Activated CD4-positive, alpha-beta T cell treated with anti-CD3 and anti-CD28 coated beads, Interleukin-2, Interleukin-4, amounts not matched to agents 100 ng/mL and 50 ng/mL, durations not matched to agents 16 hours and 8 hours (primary cell): Measurements from ENCODE around the gene MTSS2.

Source experiments
- DNase-seq: peaks from one replicate; pipeline ENCODE4 v3.0.0-alpha.2; 2020; ENCODE audit warnings: low spot score

Gene MTSS2

DNA sequence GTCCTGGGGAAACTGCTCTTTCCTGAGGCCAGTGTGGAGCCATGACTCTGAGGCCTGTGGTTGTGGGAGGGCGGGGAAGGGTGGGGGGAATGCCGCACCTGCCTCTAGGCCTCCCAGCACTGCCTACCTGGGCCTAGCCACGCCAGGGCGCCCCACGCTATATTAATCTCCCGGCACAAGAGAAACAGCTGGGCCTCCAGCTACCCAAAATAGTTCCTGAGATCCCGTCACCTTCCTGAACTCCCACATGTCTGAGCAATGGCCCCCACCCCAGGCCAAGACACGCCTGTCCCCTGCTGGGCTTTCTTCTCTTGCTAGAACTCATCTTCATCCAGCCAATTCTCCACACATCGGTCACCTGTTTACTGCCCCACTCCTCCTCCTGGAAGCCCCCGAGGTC, 13.0 kb upstream of the MTSS2 start:
- no peak for DNase-seq

DNA sequence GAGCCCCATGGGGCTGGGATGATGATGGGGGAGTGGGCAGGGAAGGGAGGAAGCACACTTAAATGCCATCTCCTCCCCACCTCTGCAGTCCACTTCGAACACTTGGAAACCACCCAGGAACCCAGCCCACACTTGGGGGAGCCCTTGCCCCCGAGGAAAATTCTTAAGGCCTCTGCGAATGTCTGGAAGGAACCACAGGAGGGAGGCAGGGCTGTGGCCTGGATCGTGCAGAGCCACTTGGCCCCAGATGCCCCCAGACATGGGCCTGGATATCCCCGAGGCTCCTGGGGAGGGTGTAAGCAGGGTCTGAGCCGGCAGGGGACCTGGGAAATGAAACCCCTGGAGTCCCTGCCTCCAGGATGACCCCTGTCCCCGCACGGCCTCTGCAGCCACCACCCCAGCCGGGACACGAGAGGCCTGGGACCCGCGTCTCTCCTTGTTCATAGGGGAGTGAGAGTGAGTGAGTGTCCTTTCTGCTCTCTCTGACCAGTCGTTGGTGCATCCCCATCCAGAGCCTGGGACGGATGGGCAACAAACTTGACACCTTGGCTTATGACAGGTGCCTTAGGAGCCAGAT, 11.8 kb upstream of the MTSS2 start:
- no peak for DNase-seq

DNA sequence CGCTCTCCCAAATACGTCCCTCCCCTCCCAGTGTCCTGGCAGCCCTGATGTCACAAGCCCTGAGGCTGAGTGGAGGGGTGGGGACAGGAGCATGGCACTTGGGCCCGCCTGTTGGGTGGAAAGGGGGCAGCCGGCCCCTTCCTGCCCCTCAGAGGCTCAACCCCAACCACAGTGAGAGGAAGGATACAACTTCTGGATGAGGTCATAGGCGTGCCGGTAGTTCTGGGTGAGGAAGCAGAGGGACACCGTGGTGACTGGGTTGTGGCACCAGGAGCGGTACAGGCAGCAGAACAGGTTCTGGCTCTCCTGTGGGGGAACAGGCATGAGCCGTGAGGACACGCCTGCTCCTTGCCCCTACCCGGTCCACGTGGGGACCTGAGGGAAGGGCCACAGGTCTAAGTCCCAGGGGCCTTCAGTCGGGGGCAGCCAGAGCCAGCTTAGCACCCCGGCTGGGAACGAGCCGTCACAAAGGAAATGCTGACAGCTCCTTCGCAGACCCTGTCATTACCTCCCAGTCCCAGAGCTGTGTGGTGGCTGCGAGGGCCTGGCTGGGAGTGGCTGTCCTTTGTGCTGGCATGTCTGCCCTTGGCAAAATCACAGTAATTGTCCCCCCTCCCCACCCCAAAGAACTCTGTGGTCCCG, 11.2 kb upstream of the MTSS2 start:
- DNase-seq = no peak

DNA sequence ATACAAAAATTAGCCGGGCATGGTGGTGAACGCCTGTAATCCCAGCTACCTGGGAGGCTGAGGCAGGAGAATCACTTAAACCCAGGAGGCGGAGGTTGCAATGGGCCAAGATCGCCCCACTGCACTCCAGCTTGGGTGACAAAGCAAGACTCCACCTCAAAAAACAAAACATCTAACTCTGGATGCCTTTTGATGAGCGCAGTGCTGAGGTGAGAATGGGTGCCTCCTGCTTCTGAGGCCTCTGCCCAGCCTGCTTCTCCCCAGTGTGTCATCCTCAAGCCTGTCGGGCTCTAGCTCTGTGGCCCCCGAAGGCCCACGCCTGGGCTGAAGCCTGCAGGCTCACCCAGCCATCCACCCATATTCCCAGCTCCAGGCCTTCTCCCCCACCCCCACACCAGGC, 10.5 kb upstream of the MTSS2 start:
- no peak for DNase-seq

DNA sequence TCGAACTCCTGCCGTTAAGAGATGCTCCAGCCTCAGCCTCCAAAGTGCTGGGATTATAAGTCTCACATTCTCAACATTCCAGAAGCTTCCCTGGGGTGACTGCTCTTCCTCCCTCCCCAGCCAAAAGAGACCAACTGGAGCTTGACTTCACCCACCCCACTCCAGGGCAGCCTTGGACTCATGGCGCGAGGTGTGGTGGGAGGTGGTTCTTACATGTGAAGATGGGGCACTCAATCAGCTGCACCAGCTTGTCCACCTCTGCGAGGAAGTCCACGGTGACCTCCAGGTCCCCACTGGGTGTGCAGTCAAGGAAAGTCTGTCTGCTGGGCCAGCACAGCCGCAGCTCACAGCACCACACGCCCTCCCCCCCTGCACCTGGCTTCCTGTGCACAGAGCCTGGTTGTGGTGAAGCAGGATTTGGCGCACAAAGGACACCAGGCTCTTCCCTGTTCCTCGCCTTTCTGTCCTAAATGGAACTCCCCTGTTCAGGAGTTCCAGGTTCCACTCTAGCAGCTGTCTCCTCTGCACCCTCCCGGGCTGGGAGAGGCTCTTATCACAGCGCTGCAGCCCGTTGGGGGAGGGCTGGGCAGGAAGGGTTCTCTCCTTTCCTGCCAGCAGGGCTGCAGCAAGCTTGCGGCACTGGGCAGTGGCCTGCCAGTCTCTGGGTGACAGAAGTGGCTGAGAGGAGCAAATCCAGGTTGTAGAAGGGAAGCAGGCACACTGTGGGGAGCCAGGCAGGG, 9.6 kb upstream of the MTSS2 start:
- DNase-seq = no peak

DNA sequence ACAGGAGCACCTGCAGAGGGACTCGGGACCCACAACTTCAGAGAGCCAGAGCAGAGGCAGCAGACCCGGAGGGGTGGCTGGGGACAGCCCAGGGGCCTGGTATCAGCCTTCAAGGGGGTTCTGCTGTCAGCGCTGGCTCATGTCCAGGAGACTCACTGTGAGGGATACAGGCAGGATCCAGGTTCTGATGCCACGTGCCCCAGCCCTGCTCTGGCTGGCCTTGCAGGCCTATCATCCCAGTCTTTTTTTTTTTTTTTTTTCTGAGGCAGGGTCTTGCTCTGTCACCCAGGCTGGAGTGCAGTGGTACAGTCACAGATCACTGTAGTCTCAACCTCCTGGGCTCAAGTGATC, 9.0 kb upstream of the MTSS2 start:
- no peak for DNase-seq

DNA sequence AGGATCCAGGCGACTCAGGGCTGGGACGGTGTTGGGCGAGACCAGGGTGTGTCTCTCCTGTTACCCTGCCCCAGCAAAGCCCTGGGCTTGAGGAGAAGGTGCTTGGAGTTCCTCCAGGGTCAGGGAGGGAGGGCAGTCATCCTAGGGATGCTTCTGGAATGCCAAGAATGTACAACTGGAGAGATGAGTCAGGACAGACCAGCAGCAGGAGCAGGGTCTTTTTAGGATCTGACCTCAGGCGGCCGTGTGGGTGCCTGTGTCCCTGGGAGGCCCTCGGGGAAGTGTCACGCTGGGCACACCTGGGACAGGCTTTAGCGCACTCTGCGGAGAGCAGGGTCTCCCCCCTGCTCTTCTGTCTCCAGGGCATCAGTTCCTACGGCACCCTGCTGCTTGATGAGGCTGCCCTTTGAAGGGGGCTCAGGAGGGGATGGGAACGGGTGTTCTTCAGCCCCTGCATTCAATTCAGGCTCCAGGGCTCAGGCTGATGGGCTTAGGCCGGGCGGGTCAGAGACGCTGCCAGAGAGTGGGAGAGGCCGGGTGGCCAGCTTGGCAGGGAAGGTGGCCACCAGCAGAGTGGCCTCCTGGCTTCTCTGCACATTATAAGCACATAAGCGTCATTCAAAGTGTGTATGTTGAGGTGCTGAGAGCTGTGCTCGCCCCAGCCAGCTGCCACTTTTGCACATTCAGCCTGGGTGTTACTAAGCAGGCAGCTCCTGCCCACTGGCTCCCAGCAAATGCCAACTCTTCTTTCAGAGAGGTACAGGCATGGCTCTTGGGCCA, 8.4 kb upstream of the MTSS2 start:
- no peak for DNase-seq

DNA sequence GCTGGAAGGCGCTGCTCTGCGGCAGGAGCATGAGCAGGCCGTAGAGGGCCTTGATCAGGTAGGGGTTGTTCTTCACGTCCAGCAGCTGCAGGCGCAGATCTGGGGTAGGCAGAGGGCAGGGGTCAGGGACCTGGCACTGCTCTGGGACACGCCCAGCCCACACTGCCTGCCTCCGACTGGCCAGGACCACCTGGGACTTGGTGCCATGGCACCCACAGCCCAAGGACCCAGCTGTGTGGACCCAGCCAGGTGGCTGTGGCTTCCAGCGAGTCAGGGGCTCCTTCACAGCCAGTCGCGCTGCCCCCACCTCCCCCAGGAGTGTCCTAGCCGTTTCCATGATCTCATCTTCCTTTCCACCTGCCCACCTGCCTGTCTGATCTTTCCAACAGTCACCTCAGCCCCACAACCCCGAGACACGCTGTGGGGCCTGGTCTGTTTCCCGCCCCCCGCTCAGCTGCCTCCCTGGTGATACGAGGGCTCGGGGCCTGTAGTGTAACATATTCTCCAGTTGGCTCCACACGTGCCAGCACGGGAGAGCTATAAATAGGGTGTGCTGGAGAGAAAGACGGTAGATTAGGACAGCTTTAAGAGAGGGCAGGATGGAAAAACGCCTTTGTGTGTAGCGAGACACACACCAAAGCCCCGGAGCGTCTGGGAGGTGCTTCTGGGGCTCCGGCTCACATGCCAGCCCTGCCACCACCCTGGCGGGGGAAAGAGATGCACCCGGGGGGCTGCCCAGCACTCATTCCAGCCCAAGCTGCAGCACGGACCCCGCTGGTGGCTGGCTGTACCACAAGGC, 7.2 kb upstream of the MTSS2 start:
- DNase-seq = no peak

DNA sequence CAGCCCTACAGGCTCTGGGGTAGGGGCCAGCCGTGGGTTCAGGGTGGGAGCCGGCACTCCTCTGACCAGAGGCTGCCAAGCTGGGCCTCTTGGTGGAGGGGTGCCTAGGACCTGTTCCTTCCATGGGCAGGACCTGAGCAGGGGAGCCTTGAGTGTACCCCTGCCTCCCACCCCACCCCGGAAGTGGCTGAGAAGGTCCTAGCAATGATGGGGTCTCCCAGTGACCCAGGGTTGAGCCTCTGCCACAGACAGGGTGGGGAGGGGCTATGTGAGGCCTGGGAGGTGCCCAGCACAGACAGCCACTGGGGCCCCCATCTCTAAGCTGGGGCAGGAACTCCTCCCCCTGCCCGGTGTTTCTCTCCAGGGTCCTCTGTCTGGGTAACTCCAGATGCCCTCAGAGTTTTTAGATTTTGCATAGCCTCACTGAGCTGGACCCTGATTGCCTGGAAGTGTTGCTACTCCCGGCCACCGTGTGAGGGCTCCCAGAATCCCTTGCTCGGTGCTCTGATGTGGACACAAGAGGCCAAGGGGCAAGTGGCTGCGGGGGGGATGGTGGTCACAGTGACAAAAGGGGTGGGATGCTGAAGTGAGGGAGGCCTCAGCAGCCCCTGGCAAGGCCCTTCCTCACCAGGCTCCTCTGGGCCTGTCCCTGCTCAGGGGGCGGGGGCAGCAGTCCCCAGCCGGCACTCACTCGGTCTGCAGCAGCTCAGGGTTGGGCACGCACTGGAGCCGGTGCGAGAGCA, 6.4 kb upstream of the MTSS2 start:
- no peak for DNase-seq

DNA sequence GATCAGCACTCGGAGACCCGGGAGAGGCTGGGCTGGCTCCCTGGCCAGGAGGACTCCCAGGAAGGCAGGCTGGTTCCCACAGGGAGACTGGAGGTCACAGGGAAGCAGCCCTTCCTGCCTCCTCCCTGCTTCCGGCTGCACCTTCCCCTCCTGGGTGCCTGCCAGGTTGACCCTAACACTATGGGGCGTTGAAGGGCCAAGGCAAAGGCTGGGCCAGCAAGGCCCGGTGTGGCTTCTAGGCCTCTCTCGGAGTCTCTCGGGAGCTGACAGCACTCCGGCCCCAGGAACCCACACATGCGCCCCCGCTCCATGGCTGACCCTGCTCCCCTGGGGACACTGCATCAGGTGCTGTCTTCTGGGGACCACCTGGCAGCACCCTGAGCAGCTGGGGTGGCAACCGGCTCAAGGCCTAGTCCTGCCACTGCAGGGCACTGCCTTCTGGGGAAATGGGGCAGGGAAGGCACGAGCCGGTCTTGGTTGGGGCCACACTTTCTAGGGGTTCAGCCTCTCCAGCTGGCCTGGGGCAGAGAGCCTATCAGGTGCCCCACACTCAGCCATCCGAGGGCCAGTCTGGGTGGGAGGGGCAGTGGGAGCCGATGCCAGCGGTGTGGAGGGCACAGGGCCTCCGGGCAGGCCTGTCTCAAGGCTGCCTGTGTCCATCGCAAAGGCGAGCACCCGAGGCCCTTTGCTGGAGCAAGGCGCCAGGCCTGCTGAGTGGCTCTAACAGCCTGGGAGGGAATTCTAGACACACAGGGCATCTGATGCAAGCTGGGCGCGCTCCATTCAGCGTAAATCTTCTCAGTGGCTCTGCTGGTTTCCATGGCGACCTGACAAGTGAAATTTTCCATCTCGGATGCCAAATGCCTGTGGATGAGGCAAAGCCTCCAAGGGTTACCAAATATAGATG, 5.6 kb upstream of the MTSS2 start:
- DNase-seq = no peak

DNA sequence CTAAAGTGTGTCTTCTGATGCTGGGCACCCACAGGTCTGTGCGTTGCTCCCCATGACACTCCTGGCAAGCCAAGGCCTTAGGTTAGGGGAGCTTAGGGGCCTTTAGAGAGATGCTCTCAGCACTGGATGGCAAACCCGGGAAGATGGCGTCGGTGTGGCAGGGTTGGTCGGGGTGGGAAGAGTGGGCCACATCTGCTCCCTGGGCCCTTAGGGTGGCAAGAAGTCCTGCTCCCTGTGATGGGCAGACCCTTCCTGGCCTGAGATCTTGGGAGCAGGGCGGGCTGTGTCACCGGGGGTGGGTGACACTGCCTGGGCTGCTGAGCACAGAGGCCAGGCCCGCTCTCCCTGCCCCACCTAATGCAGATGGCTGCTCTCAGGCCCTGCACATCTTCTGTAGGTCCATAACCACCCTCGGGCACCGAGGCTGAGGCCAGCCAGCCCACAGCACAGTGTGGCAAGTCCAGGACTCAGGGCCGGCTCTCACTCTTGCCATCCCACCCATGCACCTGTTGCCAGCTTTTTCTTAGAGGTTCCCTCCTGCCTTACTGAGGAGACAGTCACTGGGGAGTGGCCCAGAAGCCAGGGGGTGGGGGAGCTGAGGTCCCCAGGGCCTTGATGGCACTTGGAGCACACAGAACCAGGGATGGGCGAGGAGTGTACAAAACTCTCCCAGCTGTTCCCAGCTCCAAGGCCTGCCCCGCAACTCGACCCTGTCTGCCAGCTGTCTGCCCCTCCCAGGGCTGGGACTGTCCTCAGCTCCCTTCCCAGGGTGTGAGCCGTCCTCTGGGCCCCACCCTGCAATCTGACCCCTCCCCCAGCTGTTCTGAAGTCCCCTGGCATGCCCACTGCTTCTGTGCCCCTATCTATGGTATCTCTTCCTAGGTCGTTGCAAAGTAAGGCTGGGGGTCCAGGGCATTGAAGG, 4.4 kb upstream of the MTSS2 start:
- DNase-seq = no peak

DNA sequence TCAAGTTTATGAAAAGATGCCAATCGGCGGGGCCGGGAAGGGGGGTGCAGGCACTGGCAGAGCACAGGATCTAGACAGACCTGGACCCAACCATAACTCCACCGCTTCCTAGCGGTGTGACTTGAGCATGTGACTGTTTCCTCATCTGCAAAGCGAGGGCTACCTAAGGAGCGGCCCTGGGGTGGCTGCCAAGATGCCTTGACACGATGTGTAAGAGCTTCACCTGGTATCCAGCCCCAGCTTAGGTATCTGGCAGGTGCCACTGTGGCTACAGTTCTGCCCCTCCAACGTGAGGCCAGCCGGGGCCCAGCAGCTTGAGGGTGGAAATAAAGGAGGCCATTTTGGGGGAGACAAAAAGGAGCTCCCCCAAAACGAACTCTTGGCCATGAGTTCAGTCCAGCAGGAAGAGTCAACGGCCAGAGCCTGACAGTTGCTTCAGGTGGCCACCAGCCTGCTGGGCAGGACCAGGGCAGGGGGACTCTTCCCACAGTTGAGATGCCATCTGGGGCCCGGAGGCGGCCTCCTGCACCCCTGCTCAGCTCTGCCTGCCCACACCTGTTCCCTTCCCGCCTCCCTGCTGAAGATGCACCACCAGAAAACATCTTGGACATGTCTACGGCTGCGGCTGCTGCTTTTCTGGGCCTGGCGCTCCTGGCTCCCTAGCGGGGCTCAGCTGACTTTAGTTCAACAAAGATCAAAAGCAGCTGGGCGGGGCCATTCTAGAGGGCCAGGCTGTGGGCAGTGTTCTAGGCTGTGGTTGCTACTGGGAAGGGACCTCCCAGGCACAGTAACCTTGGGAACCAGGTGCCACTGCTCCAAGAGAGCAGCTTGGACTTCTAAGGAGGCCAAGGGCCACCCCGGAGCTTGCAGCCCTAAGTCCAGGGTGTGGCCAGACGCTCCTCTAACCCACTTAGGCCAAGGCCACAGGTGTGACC, 3.4 kb upstream of the MTSS2 start:
- DNase-seq = no peak

DNA sequence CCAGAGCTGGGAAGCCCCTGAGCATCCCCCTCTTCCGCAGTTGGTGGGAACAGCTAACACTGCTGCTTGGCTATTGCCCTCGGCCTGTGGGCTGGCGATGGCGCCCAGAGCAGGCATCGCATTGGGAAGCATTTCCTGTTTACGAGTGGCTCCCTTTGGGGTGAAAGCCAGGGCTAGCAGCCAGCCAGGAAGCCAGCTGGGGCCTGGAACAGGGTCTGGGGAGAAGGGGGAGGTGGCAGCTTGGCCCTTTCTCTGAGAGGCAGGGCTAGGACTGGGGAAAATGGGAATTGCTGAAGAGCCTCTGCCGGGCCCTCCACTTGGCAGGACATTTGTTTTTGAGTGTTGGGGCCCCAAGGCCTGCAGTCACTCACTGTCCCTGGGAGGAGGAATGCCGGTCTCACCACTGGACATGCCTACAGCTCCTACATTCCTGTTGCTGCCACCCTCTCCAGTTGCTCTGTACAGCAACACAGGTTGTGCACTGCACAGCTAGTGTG, 2.4 kb upstream of the MTSS2 start:
- no peak for DNase-seq

DNA sequence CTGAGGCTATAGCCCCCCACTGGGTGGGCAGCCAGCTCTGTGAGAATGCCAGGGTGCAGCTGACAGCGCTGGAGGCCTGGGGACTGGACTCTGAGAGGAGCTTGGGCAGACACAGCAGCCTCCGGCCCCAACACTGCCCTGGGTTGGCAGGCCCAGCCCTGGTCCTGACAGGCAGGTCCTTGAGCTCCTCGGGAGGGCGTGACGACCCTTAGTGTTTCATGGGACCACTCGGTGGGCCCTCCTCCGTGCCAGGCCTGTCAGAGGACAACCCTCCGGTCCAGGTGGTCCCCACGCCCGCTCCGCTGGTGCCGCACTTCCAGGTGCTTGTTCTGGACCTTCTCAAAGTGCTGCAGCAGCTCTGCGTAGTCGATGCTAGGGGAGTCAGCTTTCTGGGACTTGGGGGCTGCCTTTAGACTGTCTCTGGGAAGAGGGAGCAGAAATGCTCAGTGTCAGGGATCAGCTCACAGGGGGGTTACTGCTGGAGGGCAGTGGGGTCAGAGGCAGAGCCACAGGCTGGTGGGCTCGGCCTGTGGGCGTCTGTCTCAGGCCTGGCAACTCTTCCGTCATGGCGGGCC, 1.9 kb upstream of the MTSS2 start:
- no peak for DNase-seq

DNA sequence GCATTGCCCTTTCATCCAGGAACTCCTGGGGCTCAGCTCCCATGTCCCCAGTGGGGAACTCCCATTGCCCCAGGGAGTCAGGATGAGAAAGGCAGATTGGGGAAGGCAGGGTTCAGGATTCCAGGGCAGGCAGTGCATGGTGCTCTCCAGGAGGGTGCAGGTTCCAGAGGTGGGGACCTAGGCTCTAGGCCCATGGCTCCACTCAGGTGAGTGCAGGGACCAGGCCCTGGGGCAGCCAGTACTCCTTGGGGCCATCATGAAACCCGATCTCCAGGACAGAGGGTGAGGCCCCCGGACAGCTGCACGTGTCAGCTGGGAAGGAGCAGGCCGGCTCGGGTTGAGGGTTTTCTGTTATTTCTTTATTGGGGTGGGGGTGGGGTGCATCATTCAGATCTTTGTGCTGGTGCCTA, 1.3 kb upstream of the MTSS2 start:
- DNase-seq = no peak

DNA sequence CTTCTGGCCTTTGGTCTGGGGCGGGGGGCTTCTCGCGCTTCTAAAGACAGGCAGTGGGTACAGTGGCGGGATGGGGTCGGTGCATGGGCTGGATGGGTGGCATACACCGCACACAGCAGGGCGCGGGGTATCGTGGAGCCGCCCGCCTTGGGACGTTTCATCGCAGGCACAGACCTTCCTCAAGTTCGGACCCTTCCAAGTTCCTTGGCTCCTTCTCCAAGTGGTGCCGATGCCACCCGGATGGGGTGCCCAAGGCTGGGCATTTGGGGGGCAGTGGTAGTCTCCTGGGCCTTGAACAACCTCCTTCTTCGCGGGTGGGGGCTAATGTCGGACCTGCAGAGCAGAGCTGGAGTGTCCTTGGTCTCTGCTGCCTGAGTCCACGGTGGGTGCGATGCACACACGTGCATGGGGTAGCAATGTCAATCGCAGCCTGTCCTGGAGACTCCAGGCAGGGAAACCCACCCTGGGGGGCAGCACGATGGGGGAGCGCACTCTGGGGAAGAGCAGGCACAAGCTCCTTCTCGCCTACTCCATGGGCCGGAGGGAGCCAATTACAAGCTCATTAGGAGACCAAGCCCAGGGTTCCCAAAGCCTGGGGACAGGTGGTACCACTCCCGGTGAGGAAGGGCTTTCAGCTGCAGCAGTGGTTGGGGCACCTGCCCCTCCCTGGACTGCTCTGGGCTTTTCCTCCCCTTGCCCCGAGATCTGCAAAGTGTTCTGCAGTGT, 686 bp upstream of the MTSS2 start:
- DNase-seq = no peak
